Right lobe of liver (tissue), 6 donors: ENCODE data around the gene ALS2CL. TPM values are rescaled to one million over a fixed set of nuclear protein-coding genes. Genes with fewer than 3 reads are reported as not detected.
A peak's percentile ranks its signal among the peaks of the same experiment; 100 is the strongest.

ENCODE experiments used
- ATAC-seq, 4 donors: fragments of 200-7000 bp; cut with Tn5 transposase; one replicate each; pipeline ENCODE4 v1.9.1; 2020; ENCODE audit warnings: mild to moderate bottlenecking in 4 of 4, moderate library complexity in 4 of 4
- DNase-seq, 3 donors: peaks; one replicate each; pipeline ENCODE4 v3.0.0-alpha.2; 2020
- H3K27ac ChIP-seq, 3 donors: fragments of 200-600 bp; one replicate each; pipeline ENCODE4 v1.8.0; 2022
- H3K27me3 ChIP-seq, 2 donors: fragments of 200-600 bp; one replicate each; pipeline ENCODE4 v1.8.0; 2022
- H3K36me3 ChIP-seq, 4 donors: fragments of 200-600 bp; sonication (generic) in 1 of 4; one replicate each; pipeline versions ENCODE4 v1.5.1 to v1.8.0; 2017 to 2022; ENCODE audit warnings: control low read depth in 1 of 4
- H3K4me1 ChIP-seq, 4 donors: fragments of 200-600 bp; sonication (generic) in 1 of 4; one replicate each; pipeline versions ENCODE4 v1.5.1 to v1.8.0; 2017 to 2022; ENCODE audit warnings: control low read depth in 1 of 4
- H3K4me3 ChIP-seq, 3 donors: fragments of 200-600 bp; one replicate each; pipeline ENCODE4 v1.8.0; 2022
- H3K9me3 ChIP-seq, 4 donors: fragments of 200-600 bp; sonication (generic) in 1 of 4; one replicate each; pipeline versions ENCODE4 v1.5.1 to v1.8.0; 2017 to 2022; ENCODE audit warnings: control low read depth in 1 of 4
- POLR2A ChIP-seq: fragments of 450-650 bp; IDR thresholded peaks from one replicate; pipeline ENCODE4 v1.6.1; 2017; ENCODE audit warnings: antibody characterized with exemption, mild to moderate bottlenecking
- WGBS: methylation state at CpG from one replicate; pipeline ENCODE4 v1.1.6; 2018; ENCODE audit warnings: low coverage, low lambda C conversion rate; ENCODE audit not compliant: insufficient coverage; ENCODE audit errors: missing lambda C conversion rate; 5-methylcytosine and 5-hydroxymethylcytosine counted together
- intact Hi-C, 2 donors: fragments of 100-400 bp; cut with DNase I; formaldehyde crosslinking; loops; one replicate each; pipeline versions ENCODE4 v1.11.2 to v1.14.1; 2022
- total RNA-seq, 6 experiments: library from RNA; depleted of rRNA in 2 of 6; stranded (reverse); fragments of >200 nt in 2 of 6; fragmentation: NEBNext Ultra II Directional in 3 of 6; extraction: Animal tissue kit (Norgen Biotek cat#: 25700) in 3 of 6; gene quantifications; one replicate each; pipeline versions ENCODE4 v1.1.0 to v1.2.4, GENCODE V29; 2016 to 2023
- TF ChIP-seq, protein P1 (sequence below), 4 donors: fragments of 200-600 bp in 3 of 4; fragments of 450-650 bp in 1 of 4; IDR thresholded peaks; one replicate each; pipeline versions ENCODE4 v1.5.1 to v1.8.0; 2016 to 2022; ENCODE audit warnings: antibody characterized with exemption in 4 of 4, mild to moderate bottlenecking in 2 of 4
- donor health status: DM: no; HTN: yes; CAD: no.
- donor health status: DM: no; HTN: no; CAD: no.
- donor health status: DM: no; HTN: no; CAD: no.
- donor health status: DM: no; HTN: yes; CAD: no.
- donor health status: DM: no; HTN: yes; CAD: no.

The ALS2CL gene
- total RNA-seq, 6 experiments from 2014 or later = 12.3 to 19.1 (median 15.9) TPM

DNA sequence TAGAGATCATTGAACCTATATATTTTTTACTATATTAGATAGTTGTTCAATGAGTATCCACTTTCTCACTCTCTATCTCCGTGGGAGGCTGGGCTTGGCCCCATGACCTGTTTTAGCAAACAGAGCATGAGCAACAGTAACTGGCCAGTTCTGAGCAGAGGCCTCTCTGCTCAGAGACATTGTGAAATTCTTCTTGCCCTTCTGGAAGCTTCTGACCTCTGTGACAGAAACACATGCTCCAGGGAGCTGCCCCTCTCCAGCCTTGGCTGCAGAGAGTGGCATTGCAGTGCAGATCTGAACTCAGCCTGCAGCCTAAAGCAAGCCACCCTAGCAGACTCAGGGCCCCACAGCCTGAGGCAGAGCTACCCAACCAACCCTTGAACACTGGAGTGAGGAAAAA is 60.7 kb downstream of the ALS2CL start:
- peak; percentile 86 to 94 (median 90) for ATAC-seq
- intact Hi-C loops = no loop called here

DNA sequence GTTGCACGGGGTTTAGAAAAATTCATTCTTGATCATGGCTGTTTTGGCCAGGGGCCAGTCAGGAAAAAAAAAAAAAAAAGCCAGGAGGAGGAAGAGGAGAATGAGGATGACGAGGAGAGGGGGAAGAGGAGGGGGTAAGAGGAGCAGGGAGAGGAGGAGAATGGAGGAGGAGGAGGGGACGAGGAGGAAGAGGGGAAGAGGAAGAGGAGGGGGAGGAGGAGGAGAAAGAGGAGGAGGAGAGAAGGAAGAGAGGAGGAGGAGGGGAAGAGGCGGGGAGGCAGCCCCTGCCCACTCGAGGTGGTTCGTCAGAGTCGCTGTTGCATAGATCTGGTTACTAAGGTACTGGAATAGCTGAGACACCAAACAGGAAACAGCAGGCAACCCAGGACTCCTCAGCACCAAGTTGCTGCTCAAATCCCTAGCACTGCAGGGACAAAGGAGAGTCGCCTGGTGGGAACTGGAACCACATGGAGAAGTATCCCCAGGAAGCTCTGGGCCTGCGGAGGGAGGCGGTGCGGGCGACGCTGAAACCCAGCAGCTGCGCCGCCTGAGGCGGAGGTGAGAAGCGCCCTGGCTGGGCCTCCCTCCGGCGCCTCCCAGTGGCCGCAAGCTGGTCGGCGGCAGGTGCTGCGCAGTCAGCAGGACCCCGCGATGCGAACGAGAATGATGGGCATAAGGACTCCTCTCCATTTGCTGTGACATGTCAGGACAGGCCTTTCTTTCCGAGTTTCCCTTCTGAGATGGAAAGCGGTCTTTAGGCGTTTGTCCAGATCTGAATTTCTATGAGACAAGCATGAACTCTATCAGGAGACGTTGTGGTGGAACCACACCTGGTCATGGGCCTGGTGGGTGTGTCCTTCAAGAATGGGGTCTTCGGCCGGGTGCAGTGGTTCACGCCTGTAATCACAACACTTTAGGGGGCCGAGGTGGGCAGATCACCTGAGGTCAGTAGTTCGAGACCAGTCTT is 63.6 kb downstream of the ALS2CL start:
- no peaks in the 10 kb centered on the region for H3K9me3 ChIP-seq
- H3K4me3 ChIP-seq = peak overlapping the region in 1 of 3 donors; percentile 10
- DNase-seq (peak; percentile 73 to 78 (median 78)), ATAC-seq (peak; percentile 76 to 84 (median 80))
- H3K27ac ChIP-seq = peak overlapping the region in 1 of 3 donors; percentile 33
- intact Hi-C loops = no loop called here
- H3K4me1 ChIP-seq = peaks cover 0 to 22% (median 3%) of the 10 kb centered on the region in 4 donors
- TF ChIP-seq POLR2A = no peak
- TF ChIP-seq, protein P1, sequence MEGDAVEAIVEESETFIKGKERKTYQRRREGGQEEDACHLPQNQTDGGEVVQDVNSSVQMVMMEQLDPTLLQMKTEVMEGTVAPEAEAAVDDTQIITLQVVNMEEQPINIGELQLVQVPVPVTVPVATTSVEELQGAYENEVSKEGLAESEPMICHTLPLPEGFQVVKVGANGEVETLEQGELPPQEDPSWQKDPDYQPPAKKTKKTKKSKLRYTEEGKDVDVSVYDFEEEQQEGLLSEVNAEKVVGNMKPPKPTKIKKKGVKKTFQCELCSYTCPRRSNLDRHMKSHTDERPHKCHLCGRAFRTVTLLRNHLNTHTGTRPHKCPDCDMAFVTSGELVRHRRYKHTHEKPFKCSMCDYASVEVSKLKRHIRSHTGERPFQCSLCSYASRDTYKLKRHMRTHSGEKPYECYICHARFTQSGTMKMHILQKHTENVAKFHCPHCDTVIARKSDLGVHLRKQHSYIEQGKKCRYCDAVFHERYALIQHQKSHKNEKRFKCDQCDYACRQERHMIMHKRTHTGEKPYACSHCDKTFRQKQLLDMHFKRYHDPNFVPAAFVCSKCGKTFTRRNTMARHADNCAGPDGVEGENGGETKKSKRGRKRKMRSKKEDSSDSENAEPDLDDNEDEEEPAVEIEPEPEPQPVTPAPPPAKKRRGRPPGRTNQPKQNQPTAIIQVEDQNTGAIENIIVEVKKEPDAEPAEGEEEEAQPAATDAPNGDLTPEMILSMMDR (IDR thresholded peaks at IDR 0.05) = peak; percentile 82 to 93 (median 88)
- WGBS = 39% methylated on average over 31 of the region's 36 CpGs
- H3K27me3 ChIP-seq = no peaks in the 10 kb centered on the region
- no peaks in the 10 kb centered on the region for H3K36me3 ChIP-seq

More for the DNA sequence above, 60.7 kb downstream of the ALS2CL start:
- no peaks in the 10 kb centered on the region for H3K27me3 ChIP-seq
- no peak overlapping the region for H3K4me3 ChIP-seq
- H3K4me1 ChIP-seq = peaks cover 0 to 28% (median 5%) of the 10 kb centered on the region in 4 donors
- WGBS = 6% methylated on average over 1 of the region's 1 CpG
- no peaks in the 10 kb centered on the region for H3K36me3 ChIP-seq
- TF ChIP-seq, protein P1 (IDR thresholded peaks at IDR 0.05) = peak in 3 of 4 donors; percentile 16 to 46 (median 30)
- no peak for TF ChIP-seq POLR2A
- DNase-seq = peak; percentile 71 to 88 (median 80)
- H3K9me3 ChIP-seq = no peaks in the 10 kb centered on the region
- peak overlapping the region in 2 of 3 donors; percentile 26 to 49 for H3K27ac ChIP-seq

DNA sequence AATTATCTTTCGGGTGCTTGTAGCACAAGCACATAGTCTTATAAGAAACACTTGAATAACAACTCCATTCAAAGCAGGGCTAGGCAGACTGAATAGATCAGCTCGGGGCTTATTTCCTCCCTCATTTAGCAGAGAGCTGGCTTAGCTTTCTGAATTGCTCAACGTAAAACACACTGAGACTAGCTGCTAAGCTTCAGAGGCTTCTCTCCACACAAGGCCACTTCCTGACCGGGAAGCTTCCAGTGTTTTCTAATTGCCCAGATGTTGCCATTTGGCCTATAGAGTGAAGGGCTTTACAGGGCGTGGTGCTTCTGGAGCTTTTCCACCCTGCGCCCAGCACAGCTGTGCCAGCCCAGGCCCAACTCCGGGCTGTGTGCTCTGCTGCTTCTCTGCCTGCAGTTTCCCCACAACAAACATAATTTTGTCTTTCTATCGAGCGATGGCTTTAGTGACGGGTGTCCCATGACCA is 64.5 kb downstream of the ALS2CL start:
- peaks cover 0 to 15% (median 3%) of the 10 kb centered on the region in 4 donors for H3K4me1 ChIP-seq
- peak in 3 of 4 donors; percentile 5 to 16 (median 10) for ATAC-seq
- H3K27me3 ChIP-seq = no peaks in the 10 kb centered on the region
- H3K27ac ChIP-seq = peak overlapping the region in 2 of 3 donors; percentile 10 to 39
- no peak for TF ChIP-seq POLR2A
- TF ChIP-seq, protein P1 (IDR thresholded peaks at IDR 0.05) = no peak
- DNase-seq = no peak
- H3K36me3 ChIP-seq = no peaks in the 10 kb centered on the region
- H3K9me3 ChIP-seq = no peaks in the 10 kb centered on the region
- H3K4me3 ChIP-seq = no peak overlapping the region
- WGBS = 75% methylated on average over 9 of the region's 10 CpGs
- intact Hi-C loops = no loop called here

DNA sequence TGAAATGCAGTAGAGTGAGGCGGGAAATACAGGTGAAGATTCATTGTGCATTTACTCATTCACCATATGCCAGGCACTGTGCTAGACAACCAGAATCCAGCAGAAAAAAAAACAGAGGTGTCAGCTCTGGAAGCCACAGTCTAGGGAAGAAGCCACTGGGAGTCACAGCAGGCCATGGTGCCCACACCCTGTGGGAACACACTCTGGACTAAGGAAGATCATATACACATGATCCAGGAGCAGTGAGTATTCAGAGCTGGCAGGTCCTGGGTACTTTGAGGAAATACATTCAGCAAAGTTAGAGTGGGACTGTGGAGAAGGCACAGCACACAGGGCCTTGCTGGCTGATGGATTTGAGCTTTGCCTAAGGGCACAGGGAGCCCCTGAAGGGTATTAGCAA is 66.4 kb downstream of the ALS2CL start:
- Histone ChIP-seq H3K27ac (no peak overlapping the region), H3K4me3 (no peak overlapping the region), H3K4me1 (peaks cover 0 to 10% (median 0%) of the 10 kb centered on the region in 4 donors), H3K9me3 (no peaks in the 10 kb centered on the region), H3K36me3 (no peaks in the 10 kb centered on the region), H3K27me3 (no peaks in the 10 kb centered on the region)
- ATAC-seq (no peak), DNase-seq (no peak)
- 100% methylated on average over 1 of the region's 1 CpG for WGBS
- intact Hi-C loops = no loop called here
- TF ChIP-seq, protein P1 (IDR thresholded peaks at IDR 0.05) = no peak
- no peak for TF ChIP-seq POLR2A
